Body of pancreas (tissue), 4 donors: ENCODE data around the gene FERMT3. TPM values are rescaled to one million over a fixed set of nuclear protein-coding genes. Genes with fewer than 3 reads are reported as not detected.

ENCODE experiments used
- ATAC-seq: fragments of 150-250 bp; one replicate; pipeline ENCODE4 v1.9.1; 2016
- DNase-seq, 4 donors: peaks; one replicate each; pipeline ENCODE4 v3.0.0-alpha.2; 2019
- H3K27ac ChIP-seq, 4 donors: fragments of 200-600 bp; sonication (generic); 1 replicate in 3 of 4; 2 replicates in 1 of 4; pipeline versions ENCODE4 v1.5.1 to v1.6.1; 2016 to 2019; ENCODE audit warnings: mild to moderate bottlenecking in 1 of 4, mixed read lengths in 1 of 4, moderate library complexity in 1 of 4
- H3K27me3 ChIP-seq, 2 donors: fragments of 200-600 bp; sonication (generic); one replicate each; pipeline ENCODE4 v1.6.0; 2016; ENCODE audit warnings: mild to moderate bottlenecking in 1 of 2
- H3K36me3 ChIP-seq, 2 donors: fragments of 200-600 bp; sonication (generic); replicated peaks in 1 of 2; 2 replicates each; pipeline ENCODE4 v1.5.1; 2016; ENCODE audit warnings: low read depth in 2 of 2; ENCODE audit not compliant: insufficient read depth in 1 of 2
- H3K4me1 ChIP-seq: fragments of 200-600 bp; sonication (generic); one replicate; pipeline ENCODE4 v1.6.0; 2016
- H3K4me3 ChIP-seq, 2 donors: fragments of 200-600 bp; sonication (generic); 1 replicate in 1 of 2; 2 replicates in 1 of 2; pipeline ENCODE4 v1.5.1; 2016 to 2019
- H3K9me3 ChIP-seq, 3 donors: fragments of 200-600 bp; sonication (generic); 1 replicate in 2 of 3; 2 replicates in 1 of 3; pipeline ENCODE4 v1.5.1; 2016
- CTCF ChIP-seq, 7 experiments: fragments of 450-650 bp in 4 of 7; fragments of 200-600 bp in 3 of 7; sonication (generic) in 3 of 7; IDR thresholded peaks; one replicate each; pipeline ENCODE4 v1.5.1; 2016 to 2019; ENCODE audit warnings: antibody characterized with exemption in 7 of 7
- POLR2A ChIP-seq, 3 donors: fragments of 450-650 bp; IDR thresholded peaks; one replicate each; pipeline ENCODE4 v1.6.1; 2016; ENCODE audit warnings: antibody characterized with exemption in 3 of 3, mild to moderate bottlenecking in 2 of 3
- WGBS, 2 donors: methylation state at CpG; one replicate each; pipeline ENCODE4 v1.1.5; 2017; 5-methylcytosine and 5-hydroxymethylcytosine counted together
- intact Hi-C: fragments of 100-400 bp; cut with DNase I; formaldehyde crosslinking; loops from one replicate; pipeline ENCODE4 v1.15.1; 2023
- total RNA-seq, 2 donors: library from RNA; depleted of rRNA; stranded (reverse); fragments of >200 nt; gene quantifications; one replicate each; pipeline ENCODE4 v1.1.0, GENCODE V29; 2016

Gene FERMT3
- total RNA-seq, 2 donors from 2014 or later = 8.6 to 9.1 TPM

GRCh38 chr11:64239662-64240434 is 33.3 kb downstream of the FERMT3 start:
- 67 to 85% methylated on average over 8 to 11 of the region's 11 CpGs for WGBS, 2 donors
- H3K4me1 ChIP-seq = peaks cover 80% of the 10 kb centered on the region
- peak overlapping the region; percentile 98 to 100 (median 100) for H3K27ac ChIP-seq
- DNase-seq (peak in 1 of 4 donors; percentile 74), ATAC-seq (no peak)
- TF ChIP-seq CTCF (IDR thresholded peaks at IDR 0.05) (no peak), POLR2A (IDR thresholded peaks at IDR 0.05) (no peak)
- no peak overlapping the region for H3K4me3 ChIP-seq
- H3K9me3 ChIP-seq = no peaks in the 10 kb centered on the region
- no peaks in the 10 kb centered on the region for H3K27me3 ChIP-seq
- intact Hi-C loops = no loop called here
- H3K36me3 ChIP-seq = no peaks in the 10 kb centered on the region

- Histone ChIP-seq H3K4me3 (peak within 1 kb of the TSS; percentile 78 to 85), H3K4me1 (peaks cover 78% of the 10 kb centered on the region), H3K27me3 (no peaks in the 10 kb centered on the region), H3K27ac (peak within 1 kb of the TSS; percentile 98 to 100 (median 100)), H3K36me3 (no peaks in the 10 kb centered on the region), H3K9me3 (no peaks in the 10 kb centered on the region)
- intact Hi-C loops = no loop called here
- WGBS, 2 donors = 1 to 5% methylated on average over 14 to 48 of the region's 58 CpGs
- TF ChIP-seq CTCF (IDR thresholded peaks at IDR 0.05) = peak in 2 of 7 experiments; percentile 17 to 23
- peak; percentile 89 to 97 (median 96) for TF ChIP-seq POLR2A (IDR thresholded peaks at IDR 0.05)
- peak; percentile 72 for ATAC-seq
- DNase-seq = peak; percentile 98
Observed at GRCh38 chr11:64240435-64241240, 34.1 kb downstream of the FERMT3 start, which contains the start of gene FKBP2. Gene FKBP2, plus strand, starts transcription at chr11:64241095. Its CDS starts 1,293 bp downstream, at chr11:64242388.

- H3K36me3 ChIP-seq = no peaks in the 10 kb centered on the region
- WGBS, 2 donors = 0 to 1% methylated on average over 13 to 21 of the region's 24 CpGs
- ATAC-seq (peak; percentile 80), DNase-seq (peak in 2 of 4 donors; percentile 100)
- peak overlapping the region; percentile 6 to 53 for H3K4me3 ChIP-seq
- peaks cover 73% of the 10 kb centered on the region for H3K4me1 ChIP-seq
- TF ChIP-seq POLR2A (IDR thresholded peaks at IDR 0.05) (no peak), CTCF (IDR thresholded peaks at IDR 0.05) (no peak)
- H3K27ac ChIP-seq = peak overlapping the region; percentile 98 to 100 (median 100)
- H3K27me3 ChIP-seq = no peaks in the 10 kb centered on the region
- intact Hi-C loops = no loop called here
- no peaks in the 10 kb centered on the region for H3K9me3 ChIP-seq
Observed at GRCh38 chr11:64241241-64241490, 34.6 kb downstream of the FERMT3 start.

GRCh38 chr11:64241491-64242374 is 35.2 kb downstream of the FERMT3 start:
- WGBS, 2 donors = 0 to 1% methylated on average over 12 to 63 of the region's 63 CpGs
- ATAC-seq (no peak), DNase-seq (peak; percentile 60 to 100 (median 81))
- intact Hi-C loops = no loop called here
- TF ChIP-seq POLR2A (IDR thresholded peaks at IDR 0.05) = peak; percentile 35 to 59 (median 53)
- TF ChIP-seq CTCF (IDR thresholded peaks at IDR 0.05) = no peak
- Histone ChIP-seq H3K27ac (peak overlapping the region; percentile 98 to 100 (median 100)), H3K4me3 (peak overlapping the region; percentile 78 to 85), H3K36me3 (no peaks in the 10 kb centered on the region), H3K9me3 (no peaks in the 10 kb centered on the region), H3K4me1 (peaks cover 71% of the 10 kb centered on the region), H3K27me3 (no peaks in the 10 kb centered on the region)
